A204.1 (cell line): Measurements from ENCODE around the gene KLHL24.
"Not testable (repeated sequence)": the region's sequence is repeated elsewhere in the genome, so short reads cannot be mapped to it uniquely, and the experiment has no call there.

Source experiments
- FAIRE-seq: peaks from 2 replicates; lab custom pipeline; 2012; peaks lifted over from hg19 to GRCh38; lab: Jason Lieb, UNC

KLHL24 gene

GRCh38 chr3:183697123-183697609, 61.7 kb downstream of the KLHL24 start:
- no peak for FAIRE-seq

DNA sequence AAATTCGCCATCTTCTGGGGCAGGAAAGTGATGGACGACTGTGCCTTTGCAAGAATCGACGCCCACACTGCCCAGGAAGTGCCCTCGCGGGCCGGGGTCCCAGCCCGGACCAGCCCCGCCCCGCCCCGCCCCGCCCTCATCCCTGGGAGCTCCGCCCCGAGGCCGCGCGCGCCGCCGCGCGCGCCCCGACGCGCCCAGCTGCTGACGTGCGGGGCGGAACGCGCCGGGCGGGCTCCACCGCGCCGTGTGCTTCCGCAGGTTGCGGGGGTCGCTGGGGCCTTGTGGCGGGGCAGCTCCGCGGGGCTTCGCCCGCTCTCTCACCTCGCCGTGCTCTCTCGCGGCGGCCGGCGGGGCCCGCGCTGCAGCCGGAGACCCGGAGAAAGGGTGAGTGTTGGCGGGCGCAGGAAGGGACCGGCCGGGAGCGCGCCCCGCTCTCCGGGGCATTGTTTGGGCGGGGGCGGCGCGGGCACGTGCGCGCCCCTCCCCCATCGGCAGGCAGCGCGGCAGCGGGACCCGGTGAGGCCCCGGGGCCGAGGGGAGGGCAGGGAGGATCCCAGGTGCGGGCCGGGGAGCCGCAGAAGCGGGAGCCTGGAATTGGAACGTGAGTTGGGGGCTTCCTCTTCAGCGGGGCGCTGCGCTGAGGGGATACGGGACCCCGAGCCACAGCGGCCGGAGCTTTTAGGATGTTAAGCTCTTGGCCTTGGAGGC, 62.3 kb downstream of the KLHL24 start, which contains the start of gene YEATS2:
Gene YEATS2 (plus strand): TSS at position 188 of the 708 bp plus-strand sequence. CDS start 17,366 bp downstream, outside the sequence.
- FAIRE-seq = no peak

DNA sequence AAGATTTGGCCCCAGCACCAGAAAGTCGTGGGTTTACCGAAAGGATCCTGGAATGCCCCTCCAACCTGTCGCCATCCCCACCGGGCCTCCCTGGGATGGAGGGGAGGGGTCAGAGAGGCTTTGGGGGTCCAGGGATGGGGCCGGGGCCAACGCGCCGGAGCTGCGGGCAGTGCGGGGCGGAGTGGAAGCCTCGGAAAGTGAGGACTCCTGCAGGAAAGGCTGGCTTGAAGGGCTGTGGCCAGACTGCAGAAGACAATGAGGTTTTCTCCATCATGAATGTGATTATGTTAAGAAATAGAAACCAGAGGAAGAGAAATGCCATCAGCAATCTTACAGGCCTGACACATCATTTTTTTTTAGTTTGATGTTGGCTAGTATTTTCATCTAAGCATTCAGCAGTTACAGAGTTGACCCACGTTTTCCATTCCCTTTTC, 62.9 kb downstream of the KLHL24 start:
- no peak for FAIRE-seq

DNA sequence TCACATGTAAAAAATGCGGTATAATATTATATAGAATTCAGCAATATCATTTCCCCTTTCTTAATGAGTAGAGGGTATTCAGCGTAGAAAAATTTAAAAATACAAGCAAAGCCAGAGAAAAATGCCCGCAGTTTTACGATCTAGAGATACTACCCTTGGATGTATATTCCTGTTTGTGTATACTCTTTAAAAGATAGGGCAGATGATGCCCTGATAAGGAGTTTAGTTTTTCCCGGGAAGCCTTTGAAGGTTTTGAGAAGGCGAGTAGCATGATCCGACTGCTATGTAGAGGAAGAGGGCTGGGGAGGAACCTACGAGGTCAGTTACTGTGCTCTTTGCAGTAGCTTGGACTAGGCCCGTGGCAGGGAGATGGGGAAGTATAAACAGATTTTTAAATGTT, 63.3 kb downstream of the KLHL24 start:
- no peak for FAIRE-seq

GRCh38 chr3:183699238-183699947, 64.0 kb downstream of the KLHL24 start:
- FAIRE-seq = no peak

DNA sequence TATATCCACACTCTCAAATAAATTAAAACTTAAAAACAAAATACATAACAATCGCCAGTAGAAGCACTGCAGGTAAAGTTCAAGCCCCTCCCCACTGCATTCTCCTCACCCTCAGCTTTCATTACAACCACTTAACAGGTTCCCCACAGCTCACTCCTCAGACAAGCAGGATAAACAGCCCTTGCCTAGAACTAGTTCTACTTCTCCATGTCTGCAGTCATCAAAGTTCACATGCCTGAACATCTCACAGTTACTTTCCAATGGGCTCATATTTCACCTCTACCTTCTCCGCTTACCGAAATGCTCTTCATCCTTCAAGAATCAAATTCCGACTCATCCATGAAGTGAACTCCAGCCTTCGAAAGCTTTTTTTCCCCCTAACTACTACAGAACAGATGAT, 66.3 kb downstream of the KLHL24 start:
- no peak for FAIRE-seq

DNA sequence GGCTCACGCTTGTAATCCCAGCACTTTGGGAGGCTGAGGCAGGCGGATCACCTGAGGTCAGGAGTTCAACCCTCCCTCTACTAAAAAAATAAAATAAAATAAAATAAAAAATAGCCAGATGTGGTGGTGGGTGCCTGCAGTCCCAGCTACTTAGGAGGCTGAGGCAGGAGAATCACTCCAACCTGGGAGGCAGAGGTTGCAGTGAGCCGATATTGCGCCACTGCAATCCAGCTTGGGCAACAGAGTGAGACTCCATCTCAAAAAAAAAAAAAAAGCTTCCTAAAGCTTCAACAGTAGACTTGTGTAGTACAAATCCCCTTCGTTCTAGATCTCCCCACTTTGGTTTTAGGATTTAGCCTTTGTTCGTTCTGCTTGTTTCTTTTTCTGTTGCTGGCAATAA, 68.5 kb downstream of the KLHL24 start:
- FAIRE-seq = not testable (repeated sequence)

DNA sequence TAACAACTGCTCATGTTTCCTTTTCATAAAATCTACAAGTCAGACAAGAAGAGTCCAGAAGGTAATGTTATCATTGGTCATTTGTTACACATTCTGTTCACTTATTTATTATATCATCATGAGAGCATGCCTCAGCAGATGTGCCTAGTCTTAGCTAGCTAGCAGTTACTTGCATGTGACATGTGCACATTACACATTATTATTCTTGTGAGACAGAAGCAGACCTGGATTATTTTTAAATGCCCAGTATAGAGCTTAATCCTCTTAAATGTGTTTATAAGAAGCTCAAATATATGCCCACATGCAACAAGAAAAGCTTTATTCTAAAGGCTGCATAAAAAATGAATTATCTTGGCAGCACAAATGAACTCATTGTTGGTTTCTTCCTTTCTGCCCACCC, 74.8 kb downstream of the KLHL24 start:
- FAIRE-seq = no peak

- FAIRE-seq = no peak
These were observed 76.1 kb downstream of the KLHL24 start for GRCh38 chr3:183711516-183711915.

DNA sequence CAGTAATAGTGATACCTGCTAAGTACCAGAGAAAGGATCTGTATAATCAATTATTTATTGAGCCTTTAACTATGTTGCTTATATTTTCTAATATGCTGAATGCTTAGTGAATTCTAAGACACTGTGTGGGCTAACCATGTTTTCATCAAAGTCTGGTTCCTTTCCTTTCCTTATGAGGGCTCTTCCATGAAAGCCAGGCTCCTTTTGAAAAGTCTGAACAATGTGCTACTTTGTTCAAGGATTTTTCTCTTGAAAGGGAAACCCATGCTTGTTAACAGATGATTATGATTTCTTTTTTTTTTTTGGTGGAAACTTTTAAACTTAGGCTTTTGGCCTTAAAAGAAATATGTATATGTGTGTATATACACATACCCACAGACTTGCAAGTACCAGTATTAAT, 79.2 kb downstream of the KLHL24 start:
- no peak for FAIRE-seq

DNA sequence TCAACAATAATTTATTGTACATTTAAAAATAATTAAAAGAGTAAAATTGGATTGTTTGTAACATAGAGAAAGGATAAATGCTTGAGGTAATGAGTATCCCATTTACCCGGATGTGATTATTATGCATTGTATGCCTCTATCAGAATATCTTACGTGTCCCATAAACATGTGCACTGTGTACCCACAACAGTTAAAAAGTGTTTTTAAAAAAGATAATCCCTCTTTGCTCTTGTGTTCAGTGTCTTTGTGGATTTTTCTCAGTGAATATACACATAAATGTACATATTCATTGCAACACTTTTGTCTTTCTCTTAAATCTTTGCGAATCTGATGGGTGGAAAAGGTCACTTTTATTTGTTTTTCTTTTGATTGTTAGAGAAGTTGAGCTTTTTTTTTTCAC, 82.6 kb downstream of the KLHL24 start:
- no peak for FAIRE-seq

DNA sequence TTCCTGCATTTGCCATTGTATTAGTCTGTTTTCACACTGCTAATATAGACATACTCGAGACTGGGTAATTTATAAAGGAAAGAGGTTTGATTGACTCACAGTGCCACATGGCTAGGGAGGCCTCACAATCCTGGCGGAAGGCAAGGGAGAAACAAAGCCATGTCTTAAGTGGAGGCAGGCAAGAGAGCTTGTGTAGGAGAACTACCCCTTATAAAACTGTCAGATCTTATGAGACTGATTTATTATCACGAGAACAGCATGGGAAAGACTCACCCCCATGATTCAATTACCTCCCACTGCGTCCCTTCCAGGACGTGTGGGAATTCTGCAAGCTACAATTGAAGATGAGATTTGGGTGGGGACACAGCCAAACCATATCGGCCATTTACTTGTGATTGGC, 90.0 kb downstream of the KLHL24 start:
- FAIRE-seq = no peak

DNA sequence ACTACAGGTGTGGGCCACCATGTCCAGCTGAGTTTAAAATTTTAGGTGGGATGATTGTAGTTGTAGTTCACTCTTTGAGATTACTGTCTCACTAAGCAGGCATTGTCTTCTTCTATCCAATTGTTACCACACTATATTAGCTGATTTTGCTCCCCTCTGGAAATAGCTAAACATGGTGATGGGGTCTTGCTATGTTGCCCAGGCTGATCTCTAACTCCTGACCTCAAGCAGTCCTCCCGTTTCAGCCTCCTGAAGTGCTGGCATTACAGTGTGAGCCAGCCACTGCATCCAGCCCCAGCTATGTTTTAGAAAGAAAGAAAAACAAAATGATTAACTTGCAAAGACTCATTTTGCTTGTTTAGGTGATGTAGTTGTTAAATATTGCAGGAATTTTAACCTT, 92.8 kb downstream of the KLHL24 start:
- no peak for FAIRE-seq

- no peak for FAIRE-seq
These were observed 94.9 kb downstream of the KLHL24 start for GRCh38 chr3:183730361-183730760.

GRCh38 chr3:183731611-183732010, 96.2 kb downstream of the KLHL24 start:
- no peak for FAIRE-seq

GRCh38 chr3:183733553-183733952, 98.1 kb downstream of the KLHL24 start:
- no peak for FAIRE-seq
